IPS DF 6.9 (cell line): ENCODE results near the gene ADCY2.
"Not testable (repeated sequence)": the region's sequence is repeated elsewhere in the genome, so short reads cannot be mapped to it uniquely, and the experiment has no call there.

Experiments
- DNase-seq: peaks from one replicate; pipeline ENCODE4 v3.0.0-alpha.2; 2013; ENCODE audit warnings: low read depth, low spot score
- H3K27ac ChIP-seq: one replicate; pipeline ENCODE4 v1.5.1; 2013; ENCODE audit warnings: low read length, control low read depth
- H3K27me3 ChIP-seq: 2 replicates; pipeline ENCODE4 v1.6.1; 2013; ENCODE audit warnings: mild to moderate bottlenecking, low read length; ENCODE audit not compliant: control insufficient read depth, insufficient read depth
- H3K36me3 ChIP-seq: 2 replicates; pipeline ENCODE4 v1.6.1; 2013; ENCODE audit warnings: low read length; ENCODE audit not compliant: control insufficient read depth, insufficient read depth
- H3K4me1 ChIP-seq: 2 replicates; pipeline ENCODE4 v1.6.1; 2013; ENCODE audit warnings: low read length; ENCODE audit not compliant: control insufficient read depth, insufficient read depth
- H3K4me3 ChIP-seq: 2 replicates; pipeline ENCODE4 v1.5.1; 2013; ENCODE audit warnings: mild to moderate bottlenecking, low read length
- H3K9me3 ChIP-seq: 2 replicates; pipeline ENCODE4 v1.6.1; 2013; ENCODE audit warnings: low read length, inconsistent platforms; ENCODE audit not compliant: control insufficient read depth, insufficient read depth
- WGBS: extraction: QIAGEN DNeasy Blood & Tissue Kit; methylation state at CpG from one replicate; pipeline ENCODE4 v1.1.7; 2013; ENCODE audit warnings: mixed read lengths, missing lambda C conversion rate; ENCODE audit not compliant: insufficient read length, insufficient coverage; 5-methylcytosine and 5-hydroxymethylcytosine counted together

The ADCY2 gene

DNA sequence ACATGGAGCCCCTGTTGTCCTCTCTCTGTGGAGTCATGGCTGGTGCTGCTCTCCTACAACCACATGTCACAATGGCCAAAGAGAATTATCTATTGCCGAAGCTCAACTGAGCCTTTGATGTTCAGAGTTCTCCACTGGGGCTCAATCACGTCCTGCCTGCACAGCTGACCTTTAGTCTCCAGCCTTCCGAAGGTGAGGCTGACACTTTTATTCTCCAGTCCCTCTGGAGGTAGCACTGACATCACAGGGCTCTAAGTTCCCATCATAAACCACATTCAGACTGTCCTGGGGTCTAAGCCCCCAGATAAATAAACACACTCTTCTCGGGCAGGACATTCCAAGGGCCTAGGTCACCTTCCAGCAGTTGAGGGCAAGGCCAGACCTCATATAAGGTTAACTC lies 23.4 kb downstream of the ADCY2 start:
- H3K27ac ChIP-seq = no peak overlapping the region
- H3K4me1 ChIP-seq = peaks cover 11% of the 10 kb centered on the region
- H3K27me3 ChIP-seq = no peaks in the 10 kb centered on the region
- no peak for DNase-seq
- no CpG with 5 or more reads among the region's 4 CpGs for WGBS
- H3K9me3 ChIP-seq = no peaks in the 10 kb centered on the region
- H3K4me3 ChIP-seq = no peak overlapping the region
- peaks cover 3% of the 10 kb centered on the region; the same call in 1 of the 2 replicates for H3K36me3 ChIP-seq

DNA sequence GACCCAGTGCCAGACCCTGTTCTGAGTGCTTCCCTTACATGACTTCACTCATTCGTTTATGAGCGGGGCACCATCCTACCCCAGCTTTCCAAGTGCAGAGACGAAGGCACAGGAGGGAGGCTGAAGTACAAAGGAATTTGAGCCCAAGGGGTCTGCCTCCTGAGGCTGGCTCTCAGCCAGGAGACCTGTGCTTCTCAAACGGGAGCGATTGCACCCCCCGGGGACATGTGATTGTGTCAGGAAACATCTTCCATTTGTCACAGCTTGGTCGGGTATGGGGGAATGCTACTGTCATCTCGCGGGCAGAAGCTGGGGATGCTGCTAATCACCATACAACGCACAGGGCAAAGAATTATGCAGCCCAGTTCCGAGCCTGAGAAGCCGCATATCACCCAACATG lies 23.9 kb downstream of the ADCY2 start:
- no peak for DNase-seq
- Histone ChIP-seq H3K9me3 (no peaks in the 10 kb centered on the region), H3K36me3 (peaks cover 4% of the 10 kb centered on the region; the same call in 1 of the 2 replicates), H3K4me3 (no peak overlapping the region), H3K27me3 (no peaks in the 10 kb centered on the region), H3K27ac (no peak overlapping the region), H3K4me1 (peaks cover 12% of the 10 kb centered on the region)
- no CpG with 5 or more reads among the region's 12 CpGs for WGBS

DNA sequence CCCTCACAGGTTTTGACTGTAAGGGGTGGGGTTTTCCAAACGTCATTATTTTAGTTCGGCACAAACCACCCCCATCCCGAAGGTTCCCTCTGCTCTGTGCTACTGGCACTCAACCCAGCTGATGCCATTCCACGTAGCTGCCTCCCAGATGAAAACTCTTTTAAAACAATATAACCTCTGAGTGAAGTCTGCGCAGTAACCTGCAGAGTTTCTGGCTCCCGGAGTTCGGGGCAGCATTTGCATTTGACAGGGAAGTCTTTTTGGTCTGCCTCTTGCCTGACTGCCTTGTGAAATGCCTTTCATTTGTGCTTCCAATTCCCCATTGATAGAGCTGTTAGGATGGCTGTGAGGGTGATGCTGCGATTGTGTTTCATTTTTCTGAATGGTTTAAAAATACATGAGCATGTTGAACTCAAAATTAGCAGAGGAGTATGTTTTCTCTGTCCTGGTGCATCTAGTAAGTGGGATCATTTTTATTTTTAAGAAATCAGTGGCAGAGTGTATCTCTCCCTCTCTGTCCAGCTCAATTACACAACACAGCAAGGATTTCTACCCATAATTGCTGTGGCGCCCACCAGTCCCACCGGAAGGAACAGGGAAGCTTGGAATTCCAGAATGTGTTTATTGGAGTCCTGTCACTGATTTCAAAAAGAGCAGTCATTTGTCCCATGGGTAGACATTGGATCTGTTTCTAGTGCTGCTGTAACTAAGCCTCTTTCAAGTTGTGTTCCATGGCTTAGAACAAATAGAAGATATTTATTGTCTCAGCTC lies 24.8 kb downstream of the ADCY2 start:
- H3K9me3 ChIP-seq = no peaks in the 10 kb centered on the region
- H3K27ac ChIP-seq = no peak overlapping the region
- H3K4me1 ChIP-seq = peaks cover 14% of the 10 kb centered on the region
- DNase-seq = no peak
- no peaks in the 10 kb centered on the region for H3K27me3 ChIP-seq
- H3K4me3 ChIP-seq = no peak overlapping the region
- peaks cover 6% of the 10 kb centered on the region; the same call in 1 of the 2 replicates for H3K36me3 ChIP-seq
- WGBS = no CpG with 5 or more reads among the region's 10 CpGs

DNA sequence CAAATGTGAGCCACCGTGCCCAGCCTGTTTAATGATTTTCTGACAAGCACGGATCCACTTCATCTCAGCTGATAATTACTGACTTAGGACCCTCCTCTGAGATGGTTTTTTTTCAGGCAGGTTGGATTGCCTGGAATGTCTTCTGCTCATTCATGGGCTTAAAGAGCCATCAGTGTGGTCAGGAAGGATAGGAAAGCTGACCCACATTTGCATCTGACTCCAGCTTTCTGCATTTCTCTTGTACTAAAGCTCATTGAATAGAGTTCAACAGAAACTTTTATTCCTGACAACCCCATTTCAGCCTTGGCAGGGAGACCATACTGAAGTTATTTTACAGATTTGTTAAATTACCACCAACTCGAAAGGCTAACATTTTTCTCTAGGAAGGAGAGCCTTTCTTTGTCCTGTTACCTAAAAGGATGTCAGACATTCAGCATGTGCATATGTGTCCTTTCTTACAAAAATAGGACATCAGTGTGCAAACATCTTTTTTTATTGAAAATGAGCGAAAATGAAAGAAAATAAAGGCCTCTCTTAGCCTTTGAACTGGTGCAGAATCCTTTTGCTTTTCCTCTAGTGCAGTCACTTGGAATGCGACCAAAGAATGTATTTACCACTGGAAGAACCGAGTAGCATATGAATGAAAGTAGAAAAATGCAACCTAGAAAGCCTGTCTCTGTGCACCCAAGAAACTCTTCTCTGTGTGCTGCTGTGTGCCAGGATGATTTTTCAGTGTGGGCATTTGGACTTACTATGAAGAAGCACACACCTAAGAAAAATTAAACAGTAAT lies 26.6 kb downstream of the ADCY2 start:
- Histone ChIP-seq H3K4me3 (no peak overlapping the region), H3K36me3 (peaks cover 6% of the 10 kb centered on the region; the same call in 1 of the 2 replicates), H3K27ac (no peak overlapping the region), H3K9me3 (no peaks in the 10 kb centered on the region), H3K27me3 (no peaks in the 10 kb centered on the region), H3K4me1 (peaks cover 15% of the 10 kb centered on the region)
- DNase-seq = no peak
- WGBS = no CpG with 5 or more reads among the region's 6 CpGs

DNA sequence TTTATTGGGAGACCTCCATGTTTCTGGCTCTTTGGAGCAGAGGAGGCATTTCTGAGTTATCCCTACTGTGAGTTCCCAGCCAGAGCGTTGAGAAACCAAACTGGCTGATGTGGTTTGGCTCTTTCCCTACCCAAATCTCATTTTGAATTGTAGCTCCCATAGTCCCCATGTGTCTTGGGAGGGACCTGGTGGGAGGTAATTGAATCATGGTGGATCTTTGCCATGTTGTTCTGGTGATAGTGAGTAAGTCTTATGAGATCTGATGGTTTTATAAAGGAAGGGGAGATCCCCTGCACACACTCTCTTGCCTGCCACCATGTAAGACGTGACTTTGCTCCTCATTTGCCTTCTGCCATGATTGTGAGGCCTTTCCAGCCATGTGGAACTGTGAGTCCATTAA lies 27.3 kb downstream of the ADCY2 start:
- H3K27ac ChIP-seq, DNase-seq, H3K9me3 ChIP-seq, H3K4me3 ChIP-seq, H3K36me3 ChIP-seq, H3K27me3 ChIP-seq: not testable (repeated sequence)
- WGBS = no CpG with 5 or more reads among the region's 2 CpGs
- peaks cover 15% of the 10 kb centered on the region for H3K4me1 ChIP-seq

DNA sequence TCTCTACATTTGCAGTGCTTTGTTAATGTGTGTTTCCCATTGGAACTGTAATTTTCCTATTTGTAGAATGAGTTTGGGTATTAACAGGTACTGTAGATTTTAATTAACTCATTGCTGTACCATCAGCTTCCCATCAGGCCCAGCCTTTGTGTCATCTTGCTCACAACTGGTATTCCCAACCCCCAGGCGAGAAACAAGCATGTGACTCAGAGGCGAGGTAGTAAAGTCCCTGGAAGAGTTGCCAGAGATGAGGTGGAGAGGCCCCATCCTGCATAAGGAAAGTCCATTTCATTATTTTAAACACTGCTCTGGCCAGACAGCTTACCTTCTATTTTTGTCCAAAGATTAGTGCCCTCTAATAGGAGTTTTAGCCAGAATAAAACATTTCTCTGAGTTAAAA lies 29.9 kb downstream of the ADCY2 start:
- Histone ChIP-seq H3K27me3 (no peaks in the 10 kb centered on the region), H3K27ac (no peak overlapping the region), H3K9me3 (no peaks in the 10 kb centered on the region), H3K36me3 (peaks cover 2% of the 10 kb centered on the region; the same call in 1 of the 2 replicates), H3K4me3 (no peak overlapping the region), H3K4me1 (peaks cover 8% of the 10 kb centered on the region)
- no peak for DNase-seq
- WGBS = no CpG with 5 or more reads among the region's 2 CpGs

DNA sequence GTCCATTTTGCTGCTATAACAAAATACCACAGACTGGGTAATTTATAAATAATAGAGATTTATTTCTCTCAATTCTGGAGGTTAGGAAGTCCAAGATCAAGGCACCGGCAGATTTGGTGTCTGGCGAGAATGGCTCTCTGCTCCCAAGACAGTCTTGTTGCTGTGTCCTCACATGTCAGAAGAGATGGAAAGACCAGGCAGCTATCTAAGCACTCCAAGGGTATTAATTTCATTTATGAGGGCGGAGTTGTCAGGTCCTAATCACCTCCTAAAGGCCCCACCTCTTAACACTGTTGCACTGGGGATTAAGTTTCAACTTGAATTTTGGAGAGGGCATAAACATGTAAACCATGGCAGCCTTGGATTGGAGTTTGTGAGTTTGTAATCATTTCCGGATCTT lies 30.3 kb downstream of the ADCY2 start:
- Histone ChIP-seq H3K4me3 (no peak overlapping the region), H3K9me3 (no peaks in the 10 kb centered on the region), H3K27ac (no peak overlapping the region), H3K27me3 (no peaks in the 10 kb centered on the region), H3K4me1 (peaks cover 8% of the 10 kb centered on the region), H3K36me3 (peaks cover 2% of the 10 kb centered on the region; the same call in 1 of the 2 replicates)
- WGBS = no CpG with 5 or more reads among the region's 4 CpGs
- DNase-seq = no peak

DNA sequence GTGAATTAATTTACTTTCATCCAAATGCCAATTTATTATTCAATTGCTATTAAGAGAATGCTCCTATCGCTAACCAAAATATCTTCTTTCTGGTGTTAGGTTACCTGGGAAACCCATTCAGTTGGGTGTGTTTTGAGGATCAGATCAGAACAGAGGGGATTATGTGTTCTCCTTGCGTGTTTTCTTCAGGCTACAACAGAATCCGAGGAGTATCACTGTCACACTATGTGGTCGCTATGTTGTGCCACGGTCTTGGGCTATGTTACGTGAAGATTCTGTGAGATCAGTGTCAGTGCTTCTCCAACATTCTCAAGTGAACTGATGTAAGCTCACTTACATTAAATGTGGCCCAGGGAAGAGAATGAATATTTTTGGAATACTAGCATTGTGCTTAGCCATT lies 39.0 kb downstream of the ADCY2 start:
- no peaks in the 10 kb centered on the region for H3K27me3 ChIP-seq
- no peaks in the 10 kb centered on the region for H3K36me3 ChIP-seq
- DNase-seq = no peak
- no peaks in the 10 kb centered on the region for H3K9me3 ChIP-seq
- H3K27ac ChIP-seq = no peak overlapping the region
- no CpG with 5 or more reads among the region's 6 CpGs for WGBS
- H3K4me1 ChIP-seq = no peaks in the 10 kb centered on the region
- no peak overlapping the region for H3K4me3 ChIP-seq

DNA sequence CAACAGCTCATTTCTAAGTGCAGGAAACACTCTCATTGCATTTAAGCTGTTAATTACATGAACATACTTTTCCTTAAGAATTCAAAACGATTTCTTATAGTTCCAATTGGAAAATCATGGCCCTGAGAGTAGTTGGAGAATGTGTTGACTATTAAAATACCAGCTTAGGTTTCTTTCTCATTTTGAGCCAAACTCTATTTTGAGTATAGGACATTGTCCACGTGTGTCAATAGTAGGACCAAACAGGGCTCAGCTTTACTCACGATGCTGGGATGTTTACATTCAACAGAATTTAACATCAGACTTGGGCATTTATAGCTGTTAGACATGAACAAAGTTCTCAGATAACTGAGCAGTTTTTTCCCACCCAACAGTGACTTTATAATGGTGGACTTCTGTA lies 39.6 kb downstream of the ADCY2 start:
- Histone ChIP-seq H3K36me3 (no peaks in the 10 kb centered on the region), H3K27me3 (no peaks in the 10 kb centered on the region), H3K27ac (no peak overlapping the region), H3K4me1 (no peaks in the 10 kb centered on the region), H3K4me3 (no peak overlapping the region), H3K9me3 (no peaks in the 10 kb centered on the region)
- no peak for DNase-seq
- WGBS = no CpG with 5 or more reads among the region's 3 CpGs

DNA sequence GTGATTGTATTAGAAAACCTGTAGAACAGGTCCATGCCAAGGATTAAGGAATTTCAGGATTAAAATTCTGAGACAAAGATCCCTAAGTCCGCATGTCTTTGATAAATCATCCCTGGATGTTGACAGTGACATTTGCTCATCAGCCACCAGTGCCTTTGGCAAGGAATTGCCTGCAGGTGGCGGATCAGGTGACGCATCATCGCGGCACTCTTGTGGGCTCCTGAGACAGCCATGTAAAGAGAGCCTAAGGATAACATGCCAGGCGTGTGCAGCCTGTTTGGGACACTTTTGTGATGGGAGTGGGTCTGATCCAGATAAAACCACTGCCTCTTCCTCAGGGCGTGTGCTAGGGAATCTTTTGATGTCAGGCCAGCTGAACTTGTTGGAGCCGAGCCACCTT lies 40.6 kb downstream of the ADCY2 start:
- no peak for DNase-seq
- H3K9me3 ChIP-seq = no peaks in the 10 kb centered on the region
- H3K36me3 ChIP-seq = no peaks in the 10 kb centered on the region
- H3K4me3 ChIP-seq = no peak overlapping the region
- no peaks in the 10 kb centered on the region for H3K4me1 ChIP-seq
- WGBS = no CpG with 5 or more reads among the region's 8 CpGs
- no peaks in the 10 kb centered on the region for H3K27me3 ChIP-seq
- no peak overlapping the region for H3K27ac ChIP-seq
